Neural cell (in vitro differentiated cells): ENCODE measurements around the gene PLCB4.

Experiments
- CTCF ChIP-seq: fragments of 450-650 bp; IDR thresholded peaks from 2 replicates; pipeline ENCODE4 v1.5.1; 2014; ENCODE audit warnings: antibody characterized with exemption, mild to moderate bottlenecking, moderate library complexity; ENCODE audit not compliant: poor library complexity, severe bottlenecking
- POLR2AphosphoS5 ChIP-seq: IDR thresholded peaks from 2 replicates; pipeline ENCODE4 v1.6.1; 2012
- REST ChIP-seq: IDR thresholded peaks from 2 replicates; pipeline ENCODE4 v1.6.1; 2012; ENCODE audit warnings: borderline replicate concordance

- TF ChIP-seq POLR2AphosphoS5 (no peak), REST (no peak), CTCF (no peak)
Measured at GRCh38 chr20:9492067-9492466, 423.2 kb downstream of the PLCB4 start.
